NCI-H510A treated with DMSO at 0.1 percent for 48 hours (cell line): ENCODE data around the gene POLD4.
A peak's percentile ranks its signal among the peaks of the same experiment; 100 is the strongest.

Experiments
- DNase-seq: peaks from one replicate; lab custom pipeline; 2025; lab: John Stamatoyannopoulos, UW

POLD4 gene

GRCh38 chr11:67387518-67387917 lies 34.2 kb upstream of the POLD4 start:
- DNase-seq, result no peak

- DNase-seq, result no peak
Observed at GRCh38 chr11:67387069-67387468, 33.7 kb upstream of the POLD4 start.

DNA sequence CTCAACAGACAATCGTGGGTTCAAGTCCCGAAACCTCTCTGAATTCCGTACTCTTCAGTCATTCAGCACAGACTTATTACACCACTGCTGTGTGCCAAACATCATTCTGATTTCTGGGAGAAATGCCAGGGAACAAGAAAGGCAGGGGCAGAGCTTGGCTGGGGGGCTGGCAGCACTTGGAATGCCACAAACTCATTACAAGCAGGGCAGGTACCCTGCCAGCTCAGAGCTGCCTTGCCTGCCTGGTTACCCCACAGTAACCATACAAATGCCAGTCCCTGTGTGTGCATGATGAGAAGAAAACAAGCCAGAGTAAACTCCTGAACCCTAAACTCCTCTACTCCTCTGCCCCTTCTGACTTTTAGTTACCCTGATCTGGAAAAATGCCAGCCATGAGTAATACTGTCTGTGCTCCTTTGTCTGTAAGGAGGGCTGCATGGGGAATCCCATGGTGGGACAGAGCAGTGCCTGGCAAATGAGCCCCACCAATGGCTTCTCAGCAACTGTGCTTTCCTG lies 31.6 kb upstream of the POLD4 start:
- DNase-seq, result no peak

- peak; percentile 77 for DNase-seq
Observed at GRCh38 chr11:67382276-67383136, 29.2 kb upstream of the POLD4 start.

DNA sequence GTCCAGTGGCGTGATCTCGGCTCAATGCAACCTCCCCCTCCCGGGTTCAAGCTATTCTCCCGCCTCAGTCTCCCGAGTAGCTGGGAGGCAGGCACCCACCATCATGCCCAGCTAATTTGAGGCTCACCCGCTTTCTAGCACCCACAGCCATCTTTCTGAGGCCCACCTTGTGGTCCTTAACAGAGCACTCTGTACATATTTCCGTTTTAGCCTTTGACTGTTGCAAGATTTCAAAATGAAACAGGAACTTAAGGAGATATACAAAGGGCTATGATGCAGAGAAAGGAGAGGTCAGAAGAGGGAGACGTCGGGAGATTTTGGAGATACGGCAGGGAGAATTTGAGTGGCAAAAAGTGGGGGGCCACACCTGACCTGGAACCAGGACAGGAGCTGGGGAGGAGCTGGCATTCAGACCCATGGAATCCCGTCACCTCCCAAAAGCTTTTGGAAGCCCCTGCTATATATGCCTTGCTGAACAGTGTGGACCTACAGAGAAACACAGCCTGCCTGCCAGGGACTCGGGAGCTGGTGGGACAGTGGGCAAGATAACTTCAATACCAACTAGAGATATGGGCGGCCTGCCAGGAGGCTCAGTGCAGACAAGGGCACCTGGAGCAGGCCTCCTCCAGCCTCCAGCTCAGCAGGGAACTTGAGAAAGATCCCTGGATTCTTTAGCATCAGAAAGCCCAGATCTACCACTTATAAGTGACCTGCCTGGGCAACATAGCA lies 28.1 kb upstream of the POLD4 start:
- DNase-seq, result no peak

DNA sequence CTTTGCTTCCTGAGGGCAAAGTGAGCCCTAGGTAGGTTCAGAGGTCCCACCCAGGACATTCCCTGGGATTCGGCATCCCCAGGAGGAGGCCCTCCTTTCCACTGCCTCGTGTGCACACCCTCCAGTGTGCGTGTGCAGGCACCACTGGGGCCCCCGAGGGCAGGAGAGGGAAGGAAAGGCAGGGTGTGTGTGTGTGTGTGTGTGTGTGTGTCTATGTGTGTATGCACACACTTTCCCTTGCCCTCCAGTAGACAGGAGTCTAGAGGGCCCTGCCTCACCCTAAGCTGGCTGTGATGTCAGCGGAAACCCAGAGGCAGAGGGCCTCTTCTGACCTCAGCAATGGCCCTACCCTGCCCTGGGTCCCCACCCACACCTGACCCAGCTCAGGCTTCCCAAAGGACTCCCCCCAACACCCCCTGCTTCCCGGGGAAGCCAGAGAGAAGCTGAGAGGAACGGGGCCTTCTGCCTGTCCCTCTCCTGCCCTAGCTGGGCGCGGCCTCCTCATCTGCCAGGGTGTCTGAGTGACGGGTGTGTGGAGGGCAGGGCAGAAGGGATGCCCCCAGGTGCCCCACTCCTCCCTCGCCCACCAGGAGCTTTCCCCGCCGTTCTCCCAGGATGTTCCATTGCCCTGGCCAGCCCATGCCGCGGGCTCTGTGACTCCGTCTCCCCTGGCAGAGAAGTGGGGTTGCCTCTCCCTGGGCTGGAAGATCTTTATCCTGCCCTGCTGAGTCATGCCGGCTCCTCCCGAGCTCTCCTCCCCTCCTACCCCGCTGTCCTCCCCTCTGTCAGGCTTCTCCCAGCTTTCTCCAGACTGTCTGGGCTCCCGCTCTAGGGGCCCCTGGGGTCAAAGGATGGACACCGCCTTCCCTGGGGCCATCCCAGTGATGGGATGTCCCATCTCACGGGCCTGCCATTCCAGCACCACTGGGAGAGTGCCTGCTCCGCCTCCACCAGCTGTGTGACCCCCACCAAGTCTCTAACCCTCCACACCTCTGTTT lies 26.0 kb upstream of the POLD4 start:
- DNase-seq, result no peak

- no peak for DNase-seq
Observed at GRCh38 chr11:67378544-67378943, 25.2 kb upstream of the POLD4 start.

DNA sequence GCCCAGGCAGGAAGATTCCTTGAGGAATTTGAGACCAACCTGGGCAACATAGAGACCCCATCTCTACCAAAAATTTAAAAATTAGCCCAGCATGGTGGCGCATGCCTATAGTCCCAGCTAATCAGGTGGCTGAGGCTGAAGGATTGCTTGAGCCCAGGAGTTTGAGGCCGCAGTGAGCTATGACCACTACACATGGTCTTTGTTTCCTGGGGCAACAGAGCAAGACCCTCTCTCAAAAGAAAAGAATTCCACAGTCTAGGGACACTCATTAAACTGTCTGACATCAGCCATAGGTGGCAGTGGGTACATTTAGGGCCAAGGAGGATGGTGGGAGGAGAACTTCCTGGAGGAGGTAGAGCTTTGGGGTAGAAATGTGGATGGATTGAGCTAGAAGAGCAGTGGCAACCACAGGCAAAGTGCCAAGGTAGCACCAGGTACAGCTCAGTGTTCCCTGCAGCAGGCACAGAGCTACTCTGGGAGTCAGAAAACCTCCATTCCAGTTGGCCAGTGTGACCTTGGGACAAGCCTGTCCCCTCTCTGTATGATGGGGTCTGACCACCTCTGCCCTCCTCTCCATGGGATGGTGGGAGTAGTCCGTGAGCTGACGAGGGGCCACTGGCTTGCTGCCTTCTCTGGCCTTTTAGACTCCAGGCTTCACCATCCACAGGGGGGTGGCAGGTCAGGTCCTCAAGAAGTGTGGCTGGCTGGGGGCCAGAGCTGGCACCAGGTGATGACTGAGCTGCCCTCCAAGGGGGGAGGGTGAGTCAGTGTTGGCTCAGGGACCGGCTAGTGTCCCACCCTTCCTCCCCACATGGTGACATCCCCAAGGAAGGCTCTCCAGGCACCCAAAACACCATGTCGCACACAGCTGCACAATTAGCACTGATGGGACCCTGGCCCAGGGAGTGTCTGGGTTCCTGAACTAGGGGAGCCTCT lies 23.8 kb upstream of the POLD4 start:
- no peak for DNase-seq

- DNase-seq, result no peak
Observed at GRCh38 chr11:67376063-67376820, 22.9 kb upstream of the POLD4 start.

DNA sequence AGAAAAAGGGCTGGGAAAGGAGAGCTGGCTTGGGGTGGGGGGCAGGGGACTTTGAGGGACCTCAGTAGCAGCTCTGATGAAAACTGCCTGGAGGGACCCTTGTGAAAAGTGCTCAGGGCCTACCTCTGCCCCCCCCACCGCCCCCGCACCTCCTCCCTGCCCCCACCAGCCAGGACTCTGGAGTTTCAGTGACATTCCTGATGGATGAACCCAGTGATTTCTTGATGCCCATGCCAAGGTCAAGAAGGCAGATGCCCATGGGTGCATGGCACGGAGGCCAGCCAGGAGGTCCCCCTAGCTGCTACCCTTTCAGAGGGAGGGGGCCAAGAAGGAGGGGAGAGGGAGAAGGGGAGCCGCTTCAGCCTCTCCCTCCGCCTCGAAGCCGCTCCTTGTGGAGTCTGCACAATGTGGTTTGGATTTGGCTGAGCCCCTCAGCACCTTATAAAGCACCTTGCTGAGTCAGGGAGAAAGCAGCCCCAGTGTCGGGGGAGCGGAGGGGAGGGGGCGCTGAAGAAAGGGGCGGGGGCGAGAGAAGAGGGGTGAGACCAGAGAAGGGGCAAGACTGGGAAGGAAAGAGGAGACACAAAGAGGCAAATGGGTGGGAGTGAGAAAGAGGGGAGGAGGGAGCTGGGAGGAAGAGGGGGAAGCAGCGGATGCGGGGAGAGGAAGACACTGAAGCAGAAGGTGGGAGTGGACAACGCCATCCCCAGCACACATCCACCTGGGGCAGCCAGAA lies 22.1 kb upstream of the POLD4 start:
- DNase-seq, result no peak

DNA sequence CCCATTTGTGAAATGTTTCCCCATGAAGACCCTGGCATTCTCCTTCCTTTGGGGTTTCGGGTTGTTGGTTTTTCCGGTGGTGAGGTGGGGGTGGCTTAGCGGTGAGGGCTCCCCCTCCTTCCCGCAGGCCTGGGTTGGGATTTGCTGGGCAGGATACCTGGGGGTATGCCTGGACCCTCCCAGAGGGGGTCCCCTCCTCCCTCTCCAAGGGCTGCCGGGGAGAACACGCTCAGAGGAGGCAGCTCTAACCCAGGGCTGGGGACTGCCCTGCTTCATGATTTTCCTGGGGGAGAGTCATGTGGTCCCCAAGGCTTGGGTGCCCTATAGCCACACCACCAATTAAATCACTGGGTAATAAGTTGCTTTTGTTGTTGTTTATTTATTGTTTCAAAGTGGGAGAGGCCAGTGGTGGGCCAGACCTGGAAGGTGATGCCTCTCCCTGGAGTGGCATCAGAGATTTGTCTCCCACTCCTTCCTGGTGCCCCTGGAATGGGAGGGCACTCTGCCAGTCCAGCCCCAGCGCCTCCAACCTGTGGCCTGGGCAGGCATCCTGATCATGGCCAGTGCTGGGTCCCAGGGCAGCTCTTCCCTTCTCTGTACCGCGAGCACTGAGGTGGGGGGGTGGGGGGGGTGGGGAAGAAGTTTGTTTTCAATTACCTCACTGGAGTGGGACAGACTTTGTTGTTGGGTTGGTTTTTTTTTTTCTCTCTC lies 21.4 kb upstream of the POLD4 start:
- DNase-seq, result no peak

DNA sequence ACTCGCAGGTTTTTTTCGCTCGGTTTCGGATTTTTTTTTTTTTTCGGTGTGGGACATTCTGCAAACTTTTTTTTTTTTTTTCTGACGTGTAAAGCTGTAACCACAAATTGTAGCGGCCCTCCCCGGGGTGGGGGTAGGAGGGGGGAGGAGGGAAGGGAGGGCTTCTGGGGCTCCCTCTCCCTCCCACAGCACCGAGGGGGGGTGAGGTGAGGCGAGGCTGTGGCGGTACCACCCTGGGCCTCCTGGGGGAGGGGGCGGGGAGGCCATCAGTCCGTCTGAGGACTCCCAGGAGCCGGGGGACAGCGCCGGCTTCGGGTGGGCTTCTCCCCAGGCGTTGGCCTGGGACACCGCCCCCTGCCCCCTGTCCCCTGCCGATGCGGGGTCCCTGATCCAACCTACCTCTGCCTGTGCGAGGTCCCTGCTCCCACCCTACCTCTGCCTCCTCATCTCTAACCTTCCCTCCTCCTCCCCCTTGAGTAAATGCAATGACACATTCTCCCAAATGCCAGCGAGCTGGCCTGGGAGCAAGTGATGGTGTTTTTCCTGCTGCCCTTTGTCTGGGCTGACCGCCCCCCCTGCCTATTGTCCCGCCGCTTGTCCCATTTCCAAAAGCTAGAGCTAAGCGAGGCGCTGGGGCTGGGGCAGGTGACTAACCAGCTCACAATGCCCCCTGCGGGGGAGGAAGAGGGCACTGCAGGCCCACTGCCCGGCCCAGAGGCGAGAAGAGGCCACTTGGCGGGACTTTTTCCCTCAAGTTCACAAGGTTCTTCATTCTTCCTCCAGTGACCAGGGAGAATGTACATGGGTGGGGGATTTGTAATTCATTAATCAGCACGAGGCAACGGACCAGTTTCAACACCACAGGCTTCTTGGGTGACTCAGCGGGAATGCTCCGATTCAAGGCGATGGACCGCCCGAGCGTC lies 20.6 kb upstream of the POLD4 start:
- peak; percentile 54 for DNase-seq

- DNase-seq, result peak; percentile 52
Observed at GRCh38 chr11:67372993-67373647, 19.8 kb upstream of the POLD4 start, which contains the start of gene CLCF1. CLCF1 (minus strand) TSS chr11:67373598; CDS start chr11:67373539, 59 bp downstream.

GRCh38 chr11:67372321-67372992 lies 19.1 kb upstream of the POLD4 start:
- DNase-seq, result no peak

DNA sequence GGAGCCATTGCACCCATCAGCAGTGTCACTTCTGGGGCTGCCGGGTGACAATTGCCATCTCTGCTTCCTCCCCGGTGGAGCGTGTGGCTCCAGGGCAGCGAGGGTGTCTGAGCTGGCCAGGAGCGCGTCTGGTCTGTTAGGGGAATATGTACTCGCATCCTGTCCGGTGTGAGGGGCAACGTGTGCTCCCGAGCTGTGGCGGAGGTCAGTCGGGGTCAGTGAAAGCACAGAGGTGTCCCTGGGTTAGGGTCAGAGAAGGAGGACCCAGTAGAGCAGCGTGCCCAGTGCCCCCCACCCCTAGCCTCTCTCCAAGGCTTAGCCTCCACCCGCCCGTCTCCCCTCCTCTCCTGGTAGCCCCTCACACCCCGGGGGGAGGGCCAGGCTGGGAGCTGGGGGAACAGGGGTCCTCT lies 18.6 kb upstream of the POLD4 start:
- DNase-seq, result no peak

DNA sequence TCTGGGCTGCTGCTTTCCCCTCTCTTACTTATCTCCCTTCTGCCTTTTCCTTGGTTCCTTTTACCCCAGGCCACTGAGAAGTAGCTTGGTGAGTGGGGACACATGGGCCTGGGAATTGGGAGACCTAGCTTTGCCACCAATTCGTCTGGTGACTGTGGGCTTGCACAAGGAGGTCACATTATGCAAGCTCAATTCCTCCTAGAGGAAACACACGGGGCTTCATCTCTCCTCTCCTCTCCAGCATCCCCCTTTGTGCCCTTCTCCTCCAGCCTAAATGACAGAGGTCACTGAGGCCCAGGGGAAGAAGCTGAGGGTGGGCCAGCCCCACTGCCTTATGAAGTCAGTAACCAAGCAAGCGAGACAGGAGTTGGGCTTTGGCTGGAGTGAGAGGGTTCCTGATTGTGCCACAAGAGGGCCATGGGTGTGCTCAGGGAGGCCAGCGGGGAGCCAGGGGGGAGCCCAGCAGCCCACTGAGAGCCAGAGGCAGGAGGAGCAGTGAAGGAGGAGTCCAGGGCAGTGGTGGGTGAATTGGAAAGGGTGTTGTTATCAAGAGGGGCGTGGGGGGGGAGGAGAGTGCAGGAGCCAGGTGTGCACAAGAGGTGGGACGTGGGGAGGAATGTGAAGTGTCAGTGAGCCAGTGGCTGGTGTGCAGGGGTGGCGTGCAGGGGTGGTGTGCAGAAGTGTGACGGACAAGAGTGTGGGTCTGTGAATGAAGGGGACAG lies 18.0 kb upstream of the POLD4 start:
- DNase-seq, result peak; percentile 52
